Type B pancreatic cell (in vitro differentiated cells): Measurements from ENCODE around the gene ARMH4. TPM values are rescaled to one million over a fixed set of nuclear protein-coding genes. Genes with fewer than 3 reads are reported as not detected.

Experiments used
- DNase-seq: peaks from one replicate; pipeline ENCODE4 v3.0.0; 2021; ENCODE audit warnings: mixed read lengths; ENCODE audit not compliant: unreplicated experiment; ENCODE audit errors: extremely low spot score
- H3K27ac Mint-ChIP-seq: 2 replicates; pipeline ENCODE4 v1.8.0; 2021; ENCODE audit warnings: mild to moderate bottlenecking, mixed read lengths
- H3K27me3 Mint-ChIP-seq: 2 replicates; pipeline ENCODE4 v1.8.0; 2021; ENCODE audit warnings: mixed read lengths
- H3K36me3 Mint-ChIP-seq: 2 replicates; pipeline ENCODE4 v1.8.0; 2021; ENCODE audit warnings: mixed read lengths
- H3K4me1 Mint-ChIP-seq: one replicate; pipeline ENCODE4 v1.8.0; 2021; ENCODE audit warnings: mixed read lengths; ENCODE audit not compliant: unreplicated experiment
- H3K4me3 Mint-ChIP-seq: 2 replicates; pipeline ENCODE4 v1.8.0; 2021; ENCODE audit warnings: mild to moderate bottlenecking, mixed read lengths
- H3K9me3 Mint-ChIP-seq: 2 replicates; pipeline ENCODE4 v1.8.0; 2021; ENCODE audit warnings: mixed read lengths
- total RNA-seq: library from RNA; stranded (reverse); gene quantifications from 2 replicates; pipeline ENCODE4 v1.2.1, GENCODE V29; 2021; ENCODE audit warnings: low replicate concordance
- TF ChIP-seq, protein P1 (sequence below): fragments of 200-600 bp; sonication (generic); conservative IDR thresholded peaks from 2 replicates; pipeline ENCODE4 v1.5.0; 2021; ENCODE audit warnings: antibody characterized with exemption, mild to moderate bottlenecking

Gene ARMH4
- total RNA-seq, 1 donor from 2014 or later = 22.0 TPM

- Mint-ChIP-seq H3K27ac (peak overlapping the region; percentile 84), H3K9me3 (no peaks in the 10 kb centered on the region), H3K27me3 (no peaks in the 10 kb centered on the region), H3K36me3 (no peaks in the 10 kb centered on the region), H3K4me3 (no peak overlapping the region), H3K4me1 (peaks cover 5% of the 10 kb centered on the region)
- TF ChIP-seq, protein P1, sequence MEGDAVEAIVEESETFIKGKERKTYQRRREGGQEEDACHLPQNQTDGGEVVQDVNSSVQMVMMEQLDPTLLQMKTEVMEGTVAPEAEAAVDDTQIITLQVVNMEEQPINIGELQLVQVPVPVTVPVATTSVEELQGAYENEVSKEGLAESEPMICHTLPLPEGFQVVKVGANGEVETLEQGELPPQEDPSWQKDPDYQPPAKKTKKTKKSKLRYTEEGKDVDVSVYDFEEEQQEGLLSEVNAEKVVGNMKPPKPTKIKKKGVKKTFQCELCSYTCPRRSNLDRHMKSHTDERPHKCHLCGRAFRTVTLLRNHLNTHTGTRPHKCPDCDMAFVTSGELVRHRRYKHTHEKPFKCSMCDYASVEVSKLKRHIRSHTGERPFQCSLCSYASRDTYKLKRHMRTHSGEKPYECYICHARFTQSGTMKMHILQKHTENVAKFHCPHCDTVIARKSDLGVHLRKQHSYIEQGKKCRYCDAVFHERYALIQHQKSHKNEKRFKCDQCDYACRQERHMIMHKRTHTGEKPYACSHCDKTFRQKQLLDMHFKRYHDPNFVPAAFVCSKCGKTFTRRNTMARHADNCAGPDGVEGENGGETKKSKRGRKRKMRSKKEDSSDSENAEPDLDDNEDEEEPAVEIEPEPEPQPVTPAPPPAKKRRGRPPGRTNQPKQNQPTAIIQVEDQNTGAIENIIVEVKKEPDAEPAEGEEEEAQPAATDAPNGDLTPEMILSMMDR = no peak
- DNase-seq = no peak
Observed at GRCh38 chr14:57988445-57988844, 163.6 kb downstream of the ARMH4 start.

- H3K4me1 Mint-ChIP-seq = peaks cover 5% of the 10 kb centered on the region
- TF ChIP-seq, protein P1 = no peak
- peak overlapping the region; percentile 84 for H3K27ac Mint-ChIP-seq
- no peak for DNase-seq
- no peaks in the 10 kb centered on the region for H3K27me3 Mint-ChIP-seq
- no peaks in the 10 kb centered on the region for H3K9me3 Mint-ChIP-seq
- peak overlapping the region; percentile 9 for H3K4me3 Mint-ChIP-seq
- no peaks in the 10 kb centered on the region for H3K36me3 Mint-ChIP-seq
Observed at GRCh38 chr14:57987596-57988300, 164.3 kb downstream of the ARMH4 start.

DNA sequence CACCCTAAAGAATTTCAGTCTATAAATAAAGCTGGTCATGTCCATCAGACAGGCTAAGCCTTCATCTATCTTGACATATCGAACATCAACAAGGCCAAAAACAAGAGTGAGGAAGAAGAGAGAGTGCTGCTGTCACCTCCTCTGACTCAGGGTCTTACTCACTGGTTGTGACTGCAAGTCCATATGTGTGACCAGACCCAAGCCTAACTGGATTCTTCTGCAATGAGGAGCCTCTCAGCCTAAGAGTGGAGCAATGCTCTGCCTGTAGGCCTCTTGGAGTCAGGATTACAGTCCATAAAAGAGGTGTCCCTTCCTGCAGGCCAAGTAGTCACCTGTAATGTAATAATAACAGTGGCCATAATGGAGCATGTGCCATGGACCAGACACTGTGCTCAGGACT is 165.0 kb downstream of the ARMH4 start:
- no peaks in the 10 kb centered on the region for H3K27me3 Mint-ChIP-seq
- no peak for DNase-seq
- no peaks in the 10 kb centered on the region for H3K36me3 Mint-ChIP-seq
- H3K9me3 Mint-ChIP-seq = no peaks in the 10 kb centered on the region
- peaks cover 5% of the 10 kb centered on the region for H3K4me1 Mint-ChIP-seq
- TF ChIP-seq, protein P1 = no peak
- no peak overlapping the region for H3K4me3 Mint-ChIP-seq
- no peak overlapping the region for H3K27ac Mint-ChIP-seq

DNA sequence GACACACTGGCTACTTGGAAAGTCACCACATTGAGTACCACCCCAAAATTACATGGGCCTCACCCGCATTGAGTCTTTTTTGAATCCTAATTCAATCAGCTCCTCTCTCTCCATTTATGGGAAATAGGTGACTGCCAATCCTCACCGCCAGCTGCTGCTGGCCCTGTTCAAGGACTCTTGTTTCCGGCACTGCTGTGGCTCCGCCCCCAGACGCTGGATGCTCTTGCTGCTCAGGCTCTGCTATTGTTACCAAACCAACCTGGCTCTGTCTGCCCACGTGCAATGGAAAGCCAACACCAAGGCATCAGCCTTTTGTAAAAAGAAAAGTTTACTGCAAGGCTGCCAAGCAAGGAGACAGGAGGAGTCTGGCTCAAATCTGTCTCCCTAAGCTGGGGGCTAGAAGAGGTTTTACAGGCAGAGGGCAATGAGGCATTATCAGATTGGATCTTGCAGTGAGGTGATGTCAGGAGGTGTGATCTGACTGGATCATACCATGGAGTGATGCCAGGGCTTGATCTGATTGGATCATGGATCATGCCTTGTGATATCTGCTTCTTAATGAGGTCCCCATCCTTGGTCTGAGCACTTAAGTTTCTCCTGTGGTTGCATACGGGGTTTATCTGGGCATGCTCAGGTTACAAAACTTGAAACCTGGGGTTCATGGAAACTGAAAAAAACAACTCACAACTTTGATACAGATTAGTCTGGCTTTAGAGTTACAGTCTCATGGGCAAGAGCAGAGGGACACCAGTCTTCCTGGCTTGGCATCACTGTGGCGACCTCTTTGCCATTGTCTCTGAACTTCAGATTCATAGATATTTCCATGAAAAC is 169.0 kb downstream of the ARMH4 start:
- Mint-ChIP-seq H3K4me1 (peaks cover 5% of the 10 kb centered on the region), H3K4me3 (no peak overlapping the region), H3K27me3 (peaks cover 9% of the 10 kb centered on the region), H3K36me3 (no peaks in the 10 kb centered on the region), H3K9me3 (no peaks in the 10 kb centered on the region), H3K27ac (no peak overlapping the region)
- DNase-seq = no peak
- TF ChIP-seq, protein P1 = no peak

DNA sequence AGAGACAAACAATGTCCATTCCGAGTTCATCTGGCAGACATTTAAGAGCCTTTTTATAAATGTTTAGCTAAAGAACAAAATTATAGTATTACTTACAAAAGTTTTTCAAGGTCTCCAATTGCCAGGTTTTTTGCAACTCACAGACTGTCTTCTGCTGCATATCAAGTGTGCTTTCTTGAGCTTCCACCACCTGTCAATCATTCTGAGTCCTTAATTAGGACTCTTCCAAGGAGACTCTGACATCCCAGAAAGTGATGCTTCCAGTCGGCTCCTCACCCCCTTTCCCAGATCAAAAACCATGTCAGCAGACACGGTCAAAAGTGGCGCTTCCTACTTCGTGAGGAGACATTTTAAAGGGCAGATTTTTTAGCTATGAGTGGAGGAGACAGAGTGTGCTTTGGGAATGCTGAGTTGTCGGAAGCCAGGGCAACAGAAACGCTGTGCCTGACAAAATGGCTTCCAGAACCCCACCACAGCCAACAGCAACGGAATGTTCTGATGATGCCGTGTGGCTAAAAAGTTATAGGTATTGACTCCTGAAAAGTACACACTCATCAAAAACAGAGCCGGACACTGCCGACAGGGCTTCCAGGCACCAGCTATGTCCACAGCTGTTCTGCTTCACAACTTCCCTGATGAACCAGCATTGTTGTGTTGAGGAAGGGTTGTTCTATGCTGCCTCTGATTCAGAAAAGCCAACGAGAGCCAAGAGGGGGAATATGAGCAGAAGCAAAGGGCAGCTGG is 170.0 kb downstream of the ARMH4 start:
- TF ChIP-seq, protein P1 = no peak
- Mint-ChIP-seq H3K36me3 (no peaks in the 10 kb centered on the region), H3K27ac (no peak overlapping the region), H3K27me3 (peaks cover 9% of the 10 kb centered on the region), H3K4me1 (no peaks in the 10 kb centered on the region), H3K4me3 (no peak overlapping the region), H3K9me3 (no peaks in the 10 kb centered on the region)
- DNase-seq = no peak
